Left cardiac atrium (tissue), 4 donors: ENCODE measurements around the gene STIM1. TPM values are rescaled to one million over a fixed set of nuclear protein-coding genes. Genes with fewer than 3 reads are reported as not detected.
"Not testable (repeated sequence)": the region's sequence is repeated elsewhere in the genome, so short reads cannot be mapped to it uniquely, and the experiment has no call there.

Experiments
- ATAC-seq, 2 donors: fragments of 200-7000 bp; cut with Tn5 transposase; one replicate each; pipeline ENCODE4 v1.9.1; 2020; ENCODE audit warnings: mild to moderate bottlenecking in 2 of 2, moderate library complexity in 2 of 2
- DNase-seq: peaks from one replicate; pipeline ENCODE4 v3.0.0-alpha.2; 2020
- intact Hi-C, 2 donors: fragments of 100-400 bp; cut with DNase I; formaldehyde crosslinking; loops; one replicate each; pipeline versions ENCODE4 v1.14.1 to v1.15.1; 2022 to 2023
- total RNA-seq, 2 donors: library from RNA; stranded (reverse); fragmentation: NEBNext Ultra II Directional; extraction: Animal tissue kit (Norgen Biotek cat#: 25700); gene quantifications; one replicate each; pipeline ENCODE4 v1.2.1, GENCODE V29; 2021
- donor health status: DM: no; HTN: yes; CAD: no.
- donor health status: DM: no; HTN: yes; CAD: no; lungs with severe emphysema.
- donor health status: DM: yes; HTN: yes; CAD: no.
- donor health status: Dilated cardiomyopathy.

The STIM1 gene
- total RNA-seq, 2 donors from 2014 or later, result 21.4 to 25.8 TPM

GRCh38 chr11:4025248-4025966, 169.9 kb downstream of the STIM1 start:
- intact Hi-C loops, result no loop called here
- ATAC-seq, result peak; percentile 67 to 71
- DNase-seq, result no peak

GRCh38 chr11:4025967-4026324, 170.5 kb downstream of the STIM1 start:
- ATAC-seq, result peak; percentile 82 to 83
- DNase-seq, result no peak
- intact Hi-C loops, result no loop called here

GRCh38 chr11:4026389-4026788, 170.9 kb downstream of the STIM1 start:
- no peak for DNase-seq
- no peak for ATAC-seq
- intact Hi-C loops, result no loop called here

- intact Hi-C loops, result no loop called here
- ATAC-seq (no peak), DNase-seq (no peak)
Measured at GRCh38 chr11:4027746-4028145, 172.3 kb downstream of the STIM1 start.

GRCh38 chr11:4030197-4030596, 174.7 kb downstream of the STIM1 start:
- intact Hi-C loops, result no loop called here
- DNase-seq (no peak), ATAC-seq (no peak)

GRCh38 chr11:4032097-4032496, 176.6 kb downstream of the STIM1 start:
- DNase-seq, result no peak
- intact Hi-C loops, result no loop called here
- no peak for ATAC-seq

- ATAC-seq (no peak), DNase-seq (no peak)
- intact Hi-C loops, result no loop called here
Measured at GRCh38 chr11:4035985-4036384, 180.5 kb downstream of the STIM1 start.

- no peak for ATAC-seq
- DNase-seq, result no peak
- intact Hi-C loops, result no loop called here
Measured at GRCh38 chr11:4039011-4039410, 183.5 kb downstream of the STIM1 start.

GRCh38 chr11:4040461-4040860, 185.0 kb downstream of the STIM1 start:
- intact Hi-C loops, result loop anchor here in 1 of 2 donors (10.0 kb wide), 1 partner anchor 96 kb away; no protein-coding TSS in a partner anchor
- no peak for ATAC-seq
- DNase-seq, result no peak

GRCh38 chr11:4041731-4042391, 186.4 kb downstream of the STIM1 start:
- no peak for ATAC-seq
- intact Hi-C loops, result loop anchor here in 1 of 2 donors (10.0 kb wide), 1 partner anchor 97 kb away; no protein-coding TSS in a partner anchor
- no peak for DNase-seq

GRCh38 chr11:4044976-4045646, 189.6 kb downstream of the STIM1 start:
- intact Hi-C loops, result loop anchor here in 1 of 2 donors (10.0 kb wide), 1 partner anchor 100 kb away; no protein-coding TSS in a partner anchor
- DNase-seq (peak; percentile 30), ATAC-seq (peak; percentile 45 to 65)

- intact Hi-C loops, result loop anchor here in 1 of 2 donors (10.0 kb wide), 1 partner anchor 104 kb away; no protein-coding TSS in a partner anchor
Measured at GRCh38 chr11:4048340-4048739, 192.9 kb downstream of the STIM1 start.

GRCh38 chr11:4049006-4049405, 193.5 kb downstream of the STIM1 start:
- ATAC-seq, result no peak
- intact Hi-C loops, result loop anchor here in 1 of 2 donors (10.0 kb wide), 1 partner anchor 104 kb away; no protein-coding TSS in a partner anchor
- DNase-seq, result no peak

More at GRCh38 chr11:4048340-4048739, 192.9 kb downstream of the STIM1 start:
- no peak for DNase-seq
- ATAC-seq, result no peak

- ATAC-seq, result no peak
- DNase-seq, result no peak
Measured at GRCh38 chr11:4050138-4050537, 194.7 kb downstream of the STIM1 start.

GRCh38 chr11:4053200-4053599, 197.7 kb downstream of the STIM1 start:
- DNase-seq, intact Hi-C loops, ATAC-seq: not testable (repeated sequence)

More at GRCh38 chr11:4050138-4050537, 194.7 kb downstream of the STIM1 start:
- intact Hi-C loops, result no loop called here

GRCh38 chr11:4054643-4055042, 199.2 kb downstream of the STIM1 start:
- ATAC-seq (no peak), DNase-seq (no peak)
- intact Hi-C loops, result no loop called here

GRCh38 chr11:4059424-4059823, 204.0 kb downstream of the STIM1 start:
- intact Hi-C loops, result no loop called here
- ATAC-seq, result no peak

GRCh38 chr11:4060182-4060923, 204.9 kb downstream of the STIM1 start:
- intact Hi-C loops, result no loop called here
- ATAC-seq, result no peak
- no peak for DNase-seq

More at GRCh38 chr11:4059424-4059823, 204.0 kb downstream of the STIM1 start:
- no peak for DNase-seq

GRCh38 chr11:4061700-4062099, 206.2 kb downstream of the STIM1 start:
- DNase-seq, result no peak
- no peak for ATAC-seq
- intact Hi-C loops, result no loop called here
